MV-4-11 (cell line): ENCODE measurements around the gene DNAJC5G.
"Not testable (repeated sequence)": the region's sequence is repeated elsewhere in the genome, so short reads cannot be mapped to it uniquely, and the experiment has no call there.

Experiments used
- DNase-seq: peaks from one replicate; lab custom pipeline; 2025; lab: John Stamatoyannopoulos, UW

The DNAJC5G gene

DNA sequence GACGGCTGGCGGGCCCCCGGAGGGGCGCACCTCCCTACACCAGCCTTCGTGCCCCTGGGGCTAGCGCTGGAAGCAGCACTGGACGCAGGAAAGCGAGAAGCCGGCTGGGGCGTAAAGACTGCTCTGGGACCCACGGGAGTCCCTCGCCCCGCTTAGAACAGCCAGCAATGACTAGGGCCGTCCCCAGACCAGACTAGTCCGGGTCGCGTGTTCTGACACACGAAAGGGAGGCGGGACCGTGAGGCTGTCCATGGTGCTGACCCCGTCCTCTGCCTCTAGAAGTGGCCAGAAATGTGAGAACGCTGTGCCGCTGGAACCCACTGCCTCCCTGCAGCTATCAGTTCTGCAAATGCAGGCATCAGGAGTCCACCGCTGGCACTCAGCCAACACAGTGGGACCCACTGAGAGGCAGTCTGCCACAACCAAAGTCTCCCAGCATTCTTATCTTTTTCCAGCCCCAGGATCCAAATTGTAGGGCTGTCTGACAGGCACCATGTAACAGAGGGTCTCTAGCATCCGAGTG is 33.2 kb downstream of the DNAJC5G start, which contains the start of gene UCN:
Gene UCN (minus strand): TSS at position 87 of the 523 bp plus-strand sequence. CDS start 550 bp downstream, outside the sequence.
- no peak for DNase-seq

GRCh38 chr2:27309651-27310050 is 34.4 kb downstream of the DNAJC5G start:
- no peak for DNase-seq

- no peak for DNase-seq
Observed at GRCh38 chr2:27312152-27312551, 36.9 kb downstream of the DNAJC5G start.

DNA sequence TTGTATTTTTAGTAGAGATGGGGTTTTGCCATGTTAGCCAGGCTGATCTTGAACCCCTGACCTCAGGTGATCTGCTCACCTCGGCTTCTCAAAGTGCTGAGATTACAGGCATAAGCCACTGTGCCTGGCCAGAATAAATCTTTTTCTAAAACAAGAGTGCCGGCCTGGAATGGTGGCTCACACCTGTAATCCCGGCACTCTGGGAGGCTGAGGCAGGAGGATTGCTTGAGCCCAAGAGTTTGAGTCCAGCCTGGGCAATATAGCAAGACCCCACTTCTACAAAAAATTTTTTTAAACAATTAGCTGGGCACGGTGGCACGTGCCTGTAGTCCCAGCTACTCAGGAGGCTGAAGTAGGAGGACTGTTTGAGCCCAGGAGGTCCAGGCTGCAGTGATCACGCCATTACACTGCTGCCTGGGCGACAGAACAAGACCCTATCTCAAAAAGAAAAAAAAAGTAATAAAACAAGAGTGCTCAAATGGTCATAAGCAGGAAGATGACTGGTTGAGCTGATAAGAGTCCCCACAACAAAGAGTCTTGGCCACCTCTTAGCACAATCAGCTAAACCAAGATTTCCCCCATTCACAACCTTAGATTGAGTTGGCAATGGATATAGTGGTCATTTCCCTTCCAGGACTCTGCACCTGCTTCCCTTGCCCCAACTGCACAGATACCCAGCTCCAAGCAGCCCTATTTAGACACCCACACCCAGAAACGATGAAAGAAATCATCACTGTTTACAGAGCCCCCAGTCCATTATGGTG is 38.8 kb downstream of the DNAJC5G start:
- DNase-seq: no peak

GRCh38 chr2:27314709-27315108 is 39.5 kb downstream of the DNAJC5G start:
- DNase-seq: no peak

- no peak for DNase-seq
Observed at GRCh38 chr2:27315122-27315521, 39.9 kb downstream of the DNAJC5G start.

DNA sequence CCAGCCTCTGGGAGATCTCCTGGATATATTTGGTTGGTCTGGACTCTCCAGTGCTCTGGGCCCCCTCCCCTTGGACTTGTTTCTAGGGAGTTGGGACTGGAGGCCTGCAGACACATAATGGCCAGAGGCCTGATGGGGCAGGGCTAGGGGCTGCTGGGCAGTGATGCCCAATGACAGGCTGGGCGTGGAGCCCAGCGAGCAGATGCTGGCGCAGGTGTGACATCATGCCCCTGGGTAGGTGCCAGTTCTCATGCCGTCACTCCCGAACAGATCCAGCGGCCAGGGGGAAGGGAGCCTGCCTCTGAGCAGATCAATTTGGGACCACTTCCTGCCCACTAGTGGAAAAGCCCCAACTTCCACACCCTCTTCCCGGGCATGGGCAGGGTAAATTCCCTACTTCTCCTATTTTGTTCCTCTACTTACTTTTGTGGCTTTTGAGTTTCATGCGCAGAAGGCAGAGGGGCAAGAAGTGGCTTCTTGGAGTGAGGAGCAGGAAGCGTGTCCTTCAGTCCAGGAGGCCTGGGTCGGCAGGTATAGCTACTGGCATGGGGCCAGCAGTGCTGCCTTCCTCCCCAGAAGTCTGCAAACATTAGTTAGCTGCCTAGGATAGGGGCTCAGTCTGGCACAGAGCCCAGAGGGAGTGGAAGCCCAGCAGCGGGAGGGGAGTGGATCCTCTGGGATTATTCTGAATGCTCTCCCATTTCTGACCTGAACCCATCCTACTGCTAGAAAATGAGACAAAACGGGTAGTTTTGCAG is 41.6 kb downstream of the DNAJC5G start:
- DNase-seq: no peak

- not testable (repeated sequence) for DNase-seq
Observed at GRCh38 chr2:27319839-27320238, 44.6 kb downstream of the DNAJC5G start.

DNA sequence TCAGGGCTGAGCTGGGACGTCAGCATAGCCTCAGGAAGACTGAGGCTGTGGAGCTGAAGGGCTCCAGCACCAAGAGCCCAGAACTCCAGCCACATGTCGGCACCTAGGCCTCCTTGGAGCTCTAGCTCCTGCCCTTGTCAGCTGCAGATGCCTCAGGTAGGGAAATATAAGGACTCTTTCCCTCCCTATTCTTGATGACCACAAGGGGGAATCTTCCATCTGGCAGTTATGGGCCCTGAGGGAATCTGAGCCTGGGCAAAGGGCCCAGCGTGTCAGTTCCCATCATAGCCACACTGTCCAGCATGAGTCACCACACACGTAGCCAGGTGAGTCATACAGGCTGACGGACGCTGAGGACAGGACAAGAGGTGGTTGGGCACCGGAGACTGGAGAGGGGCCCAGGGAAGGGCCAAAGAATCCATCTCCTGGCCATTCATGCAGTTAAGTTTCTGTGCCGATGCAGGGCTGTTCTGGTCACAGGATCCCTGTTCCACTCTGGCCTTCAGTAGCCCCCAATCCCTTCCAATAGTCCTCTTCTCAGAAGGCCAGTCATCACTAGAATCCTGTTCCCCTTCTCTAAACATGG is 45.8 kb downstream of the DNAJC5G start:
- peak; percentile 32 for DNase-seq

DNA sequence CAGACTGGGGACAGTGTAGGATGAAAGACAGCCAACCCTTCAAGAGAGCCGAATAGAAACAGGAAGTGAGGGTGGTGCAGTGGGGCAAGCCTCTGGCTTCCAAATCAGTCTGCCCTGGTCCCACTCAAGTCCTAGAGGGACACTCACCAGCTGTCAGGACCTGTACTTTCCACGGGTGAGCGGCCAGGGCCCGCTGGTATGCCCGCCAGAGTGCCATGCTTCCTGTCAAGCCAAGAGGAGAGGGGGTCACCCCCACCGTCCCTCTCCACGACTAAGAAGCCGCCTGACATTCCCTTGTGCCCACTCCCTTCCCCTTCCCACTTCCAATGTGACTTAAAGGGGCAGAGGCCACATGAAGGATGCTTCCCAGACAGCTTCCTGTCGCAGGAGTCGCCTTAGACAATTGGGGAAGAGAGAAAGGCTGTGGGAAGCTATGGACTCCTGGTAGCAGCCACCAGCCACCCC is 47.1 kb downstream of the DNAJC5G start:
- DNase-seq: peak; percentile 60

DNA sequence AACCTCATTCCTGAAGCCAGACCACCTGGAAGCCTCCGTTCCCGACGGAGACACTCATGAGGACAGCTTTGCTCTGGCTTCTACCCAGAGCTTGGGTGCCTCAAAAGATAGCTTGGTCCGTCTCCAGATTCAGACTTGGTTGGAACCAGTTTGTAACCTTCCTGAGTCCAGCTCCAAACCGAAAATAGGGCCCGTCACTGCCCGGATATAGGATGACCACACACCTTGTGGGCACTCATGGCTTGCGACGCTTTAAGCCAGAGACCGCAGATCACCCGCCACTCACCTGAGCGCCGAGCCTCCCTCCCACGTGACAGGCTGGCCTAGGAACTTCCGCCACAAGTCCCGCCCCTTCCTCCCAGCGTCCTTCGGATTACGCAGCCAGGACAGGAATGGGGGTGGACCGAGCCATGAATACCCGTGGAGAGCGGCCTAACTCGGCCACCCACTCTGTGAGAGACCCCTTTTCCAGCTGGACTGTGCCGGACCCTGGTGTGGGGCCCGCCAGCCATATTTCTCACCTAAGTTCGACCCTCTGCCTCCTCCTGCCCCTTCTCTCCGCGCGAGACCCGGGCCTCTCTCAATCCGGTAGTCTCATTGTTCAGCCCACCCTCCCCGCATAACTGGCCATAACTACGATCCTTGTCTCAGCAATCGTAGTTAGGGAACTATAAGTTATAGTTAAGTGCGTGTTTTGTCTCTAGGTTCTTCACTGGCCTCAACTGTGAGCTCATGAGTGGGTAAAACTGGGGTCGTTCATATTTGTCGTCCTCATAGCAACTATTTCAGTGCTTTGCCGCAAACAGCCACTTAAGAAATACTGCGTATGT is 47.7 kb downstream of the DNAJC5G start, which contains the start of gene MPV17:
Gene MPV17 (minus strand): TSS at position 332 of the 830 bp plus-strand sequence. CDS start 580 bp downstream, outside the sequence.
- DNase-seq: peak; percentile 84

GRCh38 chr2:27323596-27324285 is 48.5 kb downstream of the DNAJC5G start:
- DNase-seq: no peak

- DNase-seq: peak; percentile 64
Observed at GRCh38 chr2:27324720-27325119, 49.5 kb downstream of the DNAJC5G start.
